ENCODE data around the gene SUSD3.
"Not testable (repeated sequence)": the region's sequence is repeated elsewhere in the genome, so short reads cannot be mapped to it uniquely, and the experiment has no call there.

SUSD3 gene

GRCh38 chr9:93097511-93098201 is 39.2 kb downstream of the SUSD3 start:
- H3K27ac Mint-ChIP-seq: peak overlapping the region; percentile 93
- H3K4me1 Mint-ChIP-seq: peaks cover 62% of the 10 kb centered on the region
- no peaks in the 10 kb centered on the region for H3K9me3 Mint-ChIP-seq
- ATAC-seq: no peak
- DNase-seq (ENCODE audit: low spot score in 2 of 2): no peak
- peaks cover 21% of the 10 kb centered on the region for H3K36me3 Mint-ChIP-seq
- H3K4me3 Mint-ChIP-seq: peak overlapping the region; percentile 93

DNA sequence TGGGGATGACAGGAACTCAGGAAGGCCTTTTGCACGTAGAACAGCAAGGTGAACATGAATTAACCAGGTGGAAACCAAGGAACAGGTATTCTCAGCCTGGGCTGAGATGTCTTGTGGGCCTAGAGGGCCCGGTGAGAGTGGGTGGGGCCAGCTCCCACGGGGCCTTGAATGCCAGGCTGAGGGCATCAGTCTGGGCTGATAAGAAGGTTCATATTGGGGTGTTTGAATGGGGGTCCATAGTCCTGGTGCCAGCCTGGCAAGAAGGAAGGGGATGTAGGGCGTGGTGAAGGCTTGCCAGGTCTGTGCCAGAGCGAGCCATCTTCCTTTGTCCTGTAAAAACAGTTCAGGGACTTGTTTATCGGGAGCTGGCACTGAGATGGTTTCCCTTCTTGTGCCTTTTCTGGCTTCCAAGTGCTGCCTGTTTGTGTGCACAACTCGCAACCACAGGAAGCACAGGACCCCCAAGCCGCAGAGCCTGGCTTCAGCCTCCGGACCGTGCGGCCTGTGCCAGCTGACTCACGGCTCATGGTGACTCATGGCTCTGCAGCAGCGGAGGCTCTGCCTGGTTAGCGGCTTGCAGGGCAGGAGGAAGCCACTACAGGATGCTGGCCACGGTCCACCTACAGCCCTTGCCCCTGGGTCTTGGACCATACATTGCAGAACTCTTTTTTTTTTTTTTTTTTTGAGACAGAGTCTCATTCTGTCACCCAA is 39.9 kb downstream of the SUSD3 start:
- DNase-seq (ENCODE audit: low spot score in 2 of 2) (peak; percentile 47 to 79), ATAC-seq (peak; percentile 52)
- H3K9me3 Mint-ChIP-seq: no peaks in the 10 kb centered on the region
- peaks cover 18% of the 10 kb centered on the region for H3K36me3 Mint-ChIP-seq
- H3K4me3 Mint-ChIP-seq: peak overlapping the region; percentile 93
- peak overlapping the region; percentile 93 for H3K27ac Mint-ChIP-seq
- H3K4me1 Mint-ChIP-seq: peaks cover 63% of the 10 kb centered on the region

DNA sequence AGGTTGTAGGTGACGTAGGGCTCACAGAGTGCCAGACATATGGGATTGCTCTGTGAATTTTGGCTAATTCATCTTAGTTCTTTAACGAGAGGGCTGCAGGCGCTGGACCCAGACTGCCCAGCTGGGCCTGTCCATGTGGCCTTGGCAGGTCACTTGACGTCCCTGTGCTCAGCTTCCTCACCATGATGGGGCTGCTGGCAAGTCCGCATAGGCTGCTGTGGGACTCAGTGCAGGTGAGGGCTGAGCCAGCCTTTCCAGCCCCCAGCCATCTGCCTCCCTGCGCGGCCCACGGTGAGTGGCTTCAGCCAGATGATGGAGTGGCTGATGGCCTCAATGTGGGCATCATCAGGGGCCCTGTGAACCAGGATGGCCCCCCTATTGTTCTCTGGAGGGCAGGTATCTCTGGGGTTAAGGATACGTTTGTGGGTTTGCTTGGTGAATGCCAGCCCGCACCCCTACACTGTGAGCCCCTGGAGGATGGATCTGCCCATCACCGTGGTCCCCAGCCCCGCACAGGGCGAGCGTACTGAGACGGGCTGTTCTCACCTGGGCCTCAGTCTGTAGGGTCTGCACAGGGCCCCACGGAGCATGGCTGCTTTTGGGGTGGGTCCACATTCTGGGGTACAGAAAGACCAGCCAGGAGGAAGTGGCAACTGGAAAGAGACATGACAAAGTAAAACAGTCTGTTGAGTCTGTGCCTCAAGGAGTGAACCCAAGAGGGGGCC is 41.2 kb downstream of the SUSD3 start:
- peaks cover 63% of the 10 kb centered on the region for H3K4me1 Mint-ChIP-seq

DNA sequence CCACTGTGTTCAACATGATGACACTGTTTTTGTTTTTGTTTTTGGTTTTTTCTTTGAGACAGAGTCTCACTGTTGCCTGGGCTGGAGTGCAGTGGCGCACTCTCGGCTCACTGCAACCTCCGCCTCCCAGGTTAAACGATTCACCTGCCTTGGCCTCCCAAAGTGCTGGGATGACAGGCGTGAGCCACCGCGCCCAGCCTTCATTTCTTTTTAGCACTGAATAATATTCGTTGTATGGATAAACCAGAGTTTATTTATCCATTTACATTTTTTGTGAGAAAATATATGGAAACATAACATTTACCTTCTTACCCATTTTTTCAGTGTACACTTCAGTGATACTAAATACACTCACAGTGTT is 41.8 kb downstream of the SUSD3 start:
- Mint-ChIP-seq H3K4me3 (no peak overlapping the region), H3K9me3 (peaks cover 12% of the 10 kb centered on the region), H3K36me3 (peaks cover 17% of the 10 kb centered on the region), H3K27ac (no peak overlapping the region), H3K4me1 (peaks cover 66% of the 10 kb centered on the region)
- DNase-seq (ENCODE audit: low spot score in 2 of 2) (no peak), ATAC-seq (no peak)

More for the DNA sequence above, 41.2 kb downstream of the SUSD3 start:
- DNase-seq (ENCODE audit: low spot score in 2 of 2) (no peak), ATAC-seq (no peak)
- Mint-ChIP-seq H3K27ac (no peak overlapping the region), H3K36me3 (peaks cover 17% of the 10 kb centered on the region), H3K4me3 (peak overlapping the region; percentile 93), H3K9me3 (peaks cover 9% of the 10 kb centered on the region)

GRCh38 chr9:93101086-93101485 is 42.6 kb downstream of the SUSD3 start:
- not testable (repeated sequence) for DNase-seq (ENCODE audit: low spot score in 2 of 2); H3K4me3 Mint-ChIP-seq; ATAC-seq; H3K27ac Mint-ChIP-seq
- peaks cover 12% of the 10 kb centered on the region for H3K9me3 Mint-ChIP-seq
- peaks cover 17% of the 10 kb centered on the region for H3K36me3 Mint-ChIP-seq
- peaks cover 74% of the 10 kb centered on the region for H3K4me1 Mint-ChIP-seq

GRCh38 chr9:93105620-93106019 is 47.1 kb downstream of the SUSD3 start:
- DNase-seq (ENCODE audit: low spot score in 2 of 2): no peak
- ATAC-seq: no peak
- Mint-ChIP-seq H3K27ac (peak overlapping the region; percentile 65), H3K9me3 (peaks cover 12% of the 10 kb centered on the region), H3K36me3 (peaks cover 35% of the 10 kb centered on the region), H3K4me3 (no peak overlapping the region), H3K4me1 (peaks cover 79% of the 10 kb centered on the region)

- Mint-ChIP-seq H3K27ac (no peak overlapping the region), H3K36me3 (peaks cover 29% of the 10 kb centered on the region), H3K4me1 (peaks cover 80% of the 10 kb centered on the region), H3K9me3 (peaks cover 12% of the 10 kb centered on the region), H3K4me3 (peak overlapping the region; percentile 22)
- ATAC-seq (no peak), DNase-seq (ENCODE audit: low spot score in 2 of 2) (no peak)
Observed at GRCh38 chr9:93107151-93107824, 48.8 kb downstream of the SUSD3 start.

DNA sequence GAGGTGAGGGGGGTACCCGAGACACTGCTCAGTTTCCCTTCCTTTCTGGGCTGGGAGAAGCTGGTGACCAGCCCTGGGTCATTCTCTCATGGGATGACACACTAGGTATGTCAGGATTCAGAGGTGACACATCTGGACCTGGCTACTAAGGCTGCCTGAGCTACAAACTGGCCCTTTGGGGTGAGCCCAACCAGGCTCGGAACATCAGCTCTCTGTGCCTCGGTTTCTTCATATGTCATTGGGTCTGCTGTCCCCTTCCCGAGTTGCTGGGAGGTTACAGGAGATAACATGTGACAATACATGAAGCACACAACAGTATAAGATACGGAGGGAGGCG is 49.3 kb downstream of the SUSD3 start:
- H3K4me3 Mint-ChIP-seq: peak overlapping the region; percentile 22
- H3K36me3 Mint-ChIP-seq: peaks cover 34% of the 10 kb centered on the region
- ATAC-seq (peak; percentile 4), DNase-seq (ENCODE audit: low spot score in 2 of 2) (no peak)
- H3K9me3 Mint-ChIP-seq: peaks cover 12% of the 10 kb centered on the region
- H3K27ac Mint-ChIP-seq: no peak overlapping the region
- H3K4me1 Mint-ChIP-seq: peaks cover 75% of the 10 kb centered on the region

GRCh38 chr9:93108291-93109041 is 50.0 kb downstream of the SUSD3 start:
- peak overlapping the region; percentile 24 for H3K27ac Mint-ChIP-seq
- H3K4me3 Mint-ChIP-seq: peak overlapping the region; percentile 22
- H3K4me1 Mint-ChIP-seq: peaks cover 68% of the 10 kb centered on the region
- peaks cover 12% of the 10 kb centered on the region for H3K9me3 Mint-ChIP-seq
- ATAC-seq (peak; percentile 84), DNase-seq (ENCODE audit: low spot score in 2 of 2) (no peak)
- H3K36me3 Mint-ChIP-seq: peaks cover 41% of the 10 kb centered on the region

- ATAC-seq (no peak), DNase-seq (ENCODE audit: low spot score in 2 of 2) (no peak)
- Mint-ChIP-seq H3K27ac (no peak overlapping the region), H3K36me3 (peaks cover 43% of the 10 kb centered on the region), H3K4me3 (no peak overlapping the region), H3K4me1 (peaks cover 57% of the 10 kb centered on the region), H3K9me3 (no peaks in the 10 kb centered on the region)
Observed at GRCh38 chr9:93110311-93110855, 51.9 kb downstream of the SUSD3 start.

DNA sequence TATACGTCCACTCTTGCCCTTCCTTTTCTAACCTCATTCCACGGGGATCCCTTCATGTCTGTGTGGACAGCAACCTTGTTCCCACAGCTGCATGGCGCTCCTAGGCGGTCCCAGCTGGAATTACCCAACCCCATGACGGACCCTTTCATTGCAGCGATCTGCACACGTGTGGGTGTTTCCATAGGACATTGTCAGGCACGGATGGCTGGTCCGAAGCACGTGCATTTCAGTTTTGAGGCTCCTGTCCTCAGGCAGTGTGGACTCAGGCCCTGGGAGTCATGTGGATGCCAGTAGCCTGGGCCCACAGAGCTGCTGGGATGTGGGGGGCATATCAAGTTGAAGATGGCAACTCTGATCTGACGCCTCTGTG is 52.5 kb downstream of the SUSD3 start:
- Mint-ChIP-seq H3K4me3 (no peak overlapping the region), H3K4me1 (peaks cover 51% of the 10 kb centered on the region), H3K36me3 (peaks cover 43% of the 10 kb centered on the region), H3K9me3 (no peaks in the 10 kb centered on the region), H3K27ac (peak overlapping the region; percentile 89)
- DNase-seq (ENCODE audit: low spot score in 2 of 2) (no peak), ATAC-seq (no peak)

GRCh38 chr9:93111371-93112115 is 53.0 kb downstream of the SUSD3 start:
- peak overlapping the region; percentile 89 for H3K27ac Mint-ChIP-seq
- ATAC-seq (peak; percentile 35), DNase-seq (ENCODE audit: low spot score in 2 of 2) (no peak)
- H3K9me3 Mint-ChIP-seq: no peaks in the 10 kb centered on the region
- no peak overlapping the region for H3K4me3 Mint-ChIP-seq
- H3K4me1 Mint-ChIP-seq: peaks cover 48% of the 10 kb centered on the region
- peaks cover 43% of the 10 kb centered on the region for H3K36me3 Mint-ChIP-seq

GRCh38 chr9:93112116-93112863 is 53.8 kb downstream of the SUSD3 start:
- H3K27ac Mint-ChIP-seq: peak overlapping the region; percentile 89
- DNase-seq (ENCODE audit: low spot score in 2 of 2) (no peak), ATAC-seq (no peak)
- H3K36me3 Mint-ChIP-seq: peaks cover 47% of the 10 kb centered on the region
- no peak overlapping the region for H3K4me3 Mint-ChIP-seq
- no peaks in the 10 kb centered on the region for H3K9me3 Mint-ChIP-seq
- H3K4me1 Mint-ChIP-seq: peaks cover 41% of the 10 kb centered on the region
